Measurements from ENCODE around the gene HAUS8. TPM values are rescaled to one million over a fixed set of nuclear protein-coding genes. Genes with fewer than 3 reads are reported as not detected.

HAUS8 gene
- total and polyA plus RNA-seq, 9 of the 15 experiments (the other 6 are each of a cell fraction or from before 2014, with no cell fraction given), result 20.5 to 53.2 (median 36.0) TPM

DNA sequence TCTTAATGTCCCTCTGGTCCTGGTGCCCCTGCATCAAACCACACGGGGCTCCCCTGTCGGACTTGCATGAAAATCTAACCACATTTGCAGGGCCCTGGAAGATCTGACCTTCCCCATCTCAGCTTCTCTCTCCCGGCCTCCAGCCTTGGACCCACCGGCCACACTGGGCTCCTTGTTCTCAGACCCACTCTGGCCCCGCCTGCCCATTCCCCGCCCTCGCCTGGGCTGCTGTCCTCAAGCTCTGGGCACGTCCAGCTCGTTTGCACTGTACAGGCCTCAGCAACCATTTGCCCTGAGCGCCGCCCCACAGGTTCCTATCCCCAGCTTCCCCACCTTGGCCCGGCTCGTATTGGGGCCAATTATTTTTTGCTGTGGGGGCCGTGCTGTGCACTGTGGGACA is 10.9 kb upstream of the HAUS8 start:
- no peaks in the 10 kb centered on the region for H3K27me3 ChIP-seq (ENCODE audit: control insufficient read depth in 2 of 2, insufficient read depth in 2 of 2, low read length in 2 of 2)
- no peak for FAIRE-seq
- DNase-seq (ENCODE audit: extremely low read depth in 1 of 4, low spot score in 3 of 4), result no peak
- H3K9me3 ChIP-seq (replicated peaks; ENCODE audit: control insufficient read depth, insufficient read depth, low read depth, low read length), result no peaks in the 10 kb centered on the region
- H3K9me1 ChIP-seq (ENCODE audit: control insufficient read depth, insufficient read depth, low read length), result no peaks in the 10 kb centered on the region
- peaks cover 30% of the 10 kb centered on the region; the same call in 1 of the 3 replicates for H3K36me3 ChIP-seq (ENCODE audit: control insufficient read depth, insufficient read depth, low read length)
- H3K79me2 ChIP-seq (ENCODE audit: control insufficient read depth, insufficient read depth, low read length), result peaks cover 66% of the 10 kb centered on the region
- no peak overlapping the region for H3K4me2 ChIP-seq (ENCODE audit: insufficient read depth, low read length)
- peaks cover 20% of the 10 kb centered on the region for H4K20me1 ChIP-seq (replicated peaks; ENCODE audit: control insufficient read depth, insufficient read depth, low read length)
- H3K27ac ChIP-seq (ENCODE audit: extremely low read depth, low read depth, low read length), result no peak overlapping the region
- no TSS peak for BruUV-seq (replicated peaks)
- H3K4me1 ChIP-seq (replicated peaks in 1 of 2; ENCODE audit: control insufficient read depth in 2 of 2, insufficient read depth in 2 of 2, low read length in 2 of 2), result peaks cover 8 to 14% of the 10 kb centered on the region in 2 experiments; a peak in 4 of 5 replicates
- CTCF ChIA-PET (ENCODE audit: low intra/inter-chr PET ratio), result no interaction called here
- H3K9ac ChIP-seq (ENCODE audit: insufficient read depth in 1 of 2, low read depth in 2 of 2, low read length in 2 of 2), result no peak overlapping the region; a peak in 1 of 4 replicates
- ATAC-seq, result no peak
- TF ChIP-seq FOS (IDR thresholded peaks at IDR 0.05; ENCODE audit: extremely low read depth, insufficient read length) (no peak), RBM34 (IDR thresholded peaks at IDR 0.05; ENCODE audit: borderline replicate concordance, insufficient read depth, low read length) (no peak), PHF20 (IDR thresholded peaks at IDR 0.05; ENCODE audit: partially characterized antibody) (no peak), IRF9 (tag; IDR thresholded peaks at IDR 0.05) (no peak), E2F3 (CRISPR knock-in tag; IDR thresholded peaks at IDR 0.05) (no peak), ZNF239 (CRISPR knock-in tag; IDR thresholded peaks at IDR 0.05) (no peak), TFAP4 (CRISPR knock-in tag; IDR thresholded peaks at IDR 0.05; ENCODE audit: borderline replicate concordance) (no peak)
- TF ChIP-seq, protein P1, sequence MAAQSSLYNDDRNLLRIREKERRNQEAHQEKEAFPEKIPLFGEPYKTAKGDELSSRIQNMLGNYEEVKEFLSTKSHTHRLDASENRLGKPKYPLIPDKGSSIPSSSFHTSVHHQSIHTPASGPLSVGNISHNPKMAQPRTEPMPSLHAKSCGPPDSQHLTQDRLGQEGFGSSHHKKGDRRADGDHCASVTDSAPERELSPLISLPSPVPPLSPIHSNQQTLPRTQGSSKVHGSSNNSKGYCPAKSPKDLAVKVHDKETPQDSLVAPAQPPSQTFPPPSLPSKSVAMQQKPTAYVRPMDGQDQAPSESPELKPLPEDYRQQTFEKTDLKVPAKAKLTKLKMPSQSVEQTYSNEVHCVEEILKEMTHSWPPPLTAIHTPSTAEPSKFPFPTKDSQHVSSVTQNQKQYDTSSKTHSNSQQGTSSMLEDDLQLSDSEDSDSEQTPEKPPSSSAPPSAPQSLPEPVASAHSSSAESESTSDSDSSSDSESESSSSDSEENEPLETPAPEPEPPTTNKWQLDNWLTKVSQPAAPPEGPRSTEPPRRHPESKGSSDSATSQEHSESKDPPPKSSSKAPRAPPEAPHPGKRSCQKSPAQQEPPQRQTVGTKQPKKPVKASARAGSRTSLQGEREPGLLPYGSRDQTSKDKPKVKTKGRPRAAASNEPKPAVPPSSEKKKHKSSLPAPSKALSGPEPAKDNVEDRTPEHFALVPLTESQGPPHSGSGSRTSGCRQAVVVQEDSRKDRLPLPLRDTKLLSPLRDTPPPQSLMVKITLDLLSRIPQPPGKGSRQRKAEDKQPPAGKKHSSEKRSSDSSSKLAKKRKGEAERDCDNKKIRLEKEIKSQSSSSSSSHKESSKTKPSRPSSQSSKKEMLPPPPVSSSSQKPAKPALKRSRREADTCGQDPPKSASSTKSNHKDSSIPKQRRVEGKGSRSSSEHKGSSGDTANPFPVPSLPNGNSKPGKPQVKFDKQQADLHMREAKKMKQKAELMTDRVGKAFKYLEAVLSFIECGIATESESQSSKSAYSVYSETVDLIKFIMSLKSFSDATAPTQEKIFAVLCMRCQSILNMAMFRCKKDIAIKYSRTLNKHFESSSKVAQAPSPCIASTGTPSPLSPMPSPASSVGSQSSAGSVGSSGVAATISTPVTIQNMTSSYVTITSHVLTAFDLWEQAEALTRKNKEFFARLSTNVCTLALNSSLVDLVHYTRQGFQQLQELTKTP (IDR thresholded peaks at IDR 0.05; ENCODE audit: low read depth in 1 of 2, partially characterized antibody in 2 of 2), result no peak
- POLR2A ChIA-PET, result interaction anchor here (0.6 to 3.0 kb wide), 5 partner anchors 9 to 248 kb away, joined by 3 to 13 read pairs (median 6); partner anchors contain the start of genes HAUS8 and MYO9B
- intact Hi-C loops (cut with micrococcal nuclease), result no loop called here
- no peak overlapping the region for H2AFZ ChIP-seq (ENCODE audit: low read depth, low read length)
- in situ Hi-C loops (cut with MboI), result no loop called here
- 91% methylated on average over 10 of the region's 14 CpGs for WGBS (ENCODE audit: insufficient coverage, low coverage, missing lambda C conversion rate)
- no peak overlapping the region for H3K4me3 ChIP-seq
